GM12878 (cell line): Measurements from ENCODE around the gene RNF126. TPM values are rescaled to one million over a fixed set of nuclear protein-coding genes. Genes with fewer than 3 reads are reported as not detected.

Experiments
- ATAC-seq: fragments of 200-7000 bp; cut with Tn5 transposase; 3 replicates; pipeline ENCODE4 v1.9.1; 2020; ENCODE audit warnings: mild to moderate bottlenecking, moderate library complexity
- BruUV-seq: library from RNA; stranded (reverse); fragments of 400-500 nt; replicated peaks from 2 replicates; lab custom pipeline; 2021; lab: Mats Ljungman, UMichigan
- CTCF ChIA-PET: fragments of 300-600 bp; sonication (Branson Sonifier 250); formaldehyde crosslinking; extraction: SDS; loops from one replicate; lab custom pipeline; 2021; ENCODE audit warnings: inconsistent platforms; lab: Yijun Ruan, JAX
- POLR2A ChIA-PET: fragments of 350-600 bp; formaldehyde crosslinking; extraction: SDS; loops from one replicate; lab custom pipeline; 2021; ENCODE audit warnings: inconsistent platforms; lab: Charles Lee
- RAD21 ChIA-PET: fragments of 300-600 bp; sonication (Branson Sonifier 250); formaldehyde crosslinking; loops from one replicate; lab custom pipeline; 2023; ENCODE audit warnings: antibody characterized with exemption; ENCODE audit not compliant: unreplicated experiment; lab: Charles Lee
- SMC1A ChIA-PET: fragments of 300-600 bp; sonication (Branson Sonifier 250); formaldehyde crosslinking; loops from one replicate; lab custom pipeline; 2023; ENCODE audit not compliant: unreplicated experiment, uncharacterized antibody; lab: Charles Lee
- DNase-seq: peaks from one replicate; pipeline ENCODE4 v3.0.0-alpha.2; 2011; ENCODE audit warnings: low read depth, low spot score
- FAIRE-seq: peaks from 3 replicates; lab custom pipeline; 2011; peaks lifted over from hg19 to GRCh38; lab: Jason Lieb, UNC
- H2AFZ ChIP-seq: 2 replicates; pipeline ENCODE4 v1.6.0; 2011; ENCODE audit warnings: low read depth, low read length, control low read depth; ENCODE audit not compliant: control insufficient read depth
- H3K27ac ChIP-seq: 2 replicates; pipeline ENCODE4 v1.5.1; 2011; ENCODE audit warnings: control low read depth; ENCODE audit not compliant: control insufficient read depth, insufficient read depth
- H3K27me3 ChIP-seq, 2 experiments: replicated peaks in 1 of 2; 2 replicates each; pipeline versions ENCODE4 v1.6.0 to v1.6.1; 2011; ENCODE audit warnings: low read length in 1 of 2; ENCODE audit not compliant: control insufficient read depth in 2 of 2, insufficient read depth in 2 of 2
- H3K36me3 ChIP-seq, 2 experiments: 2 replicates each; pipeline ENCODE4 v1.5.1; 2011; ENCODE audit warnings: low read length in 1 of 2; ENCODE audit not compliant: control insufficient read depth in 2 of 2, insufficient read depth in 2 of 2
- H3K4me1 ChIP-seq: 2 replicates; pipeline ENCODE4 v1.6.1; 2011; ENCODE audit warnings: mild to moderate bottlenecking, low read length, moderate library complexity, mixed read lengths; ENCODE audit not compliant: control insufficient read depth, insufficient read depth
- H3K4me2 ChIP-seq: 2 replicates; pipeline ENCODE4 v1.6.0; 2011; ENCODE audit warnings: control low read depth; ENCODE audit not compliant: control insufficient read depth, insufficient read depth
- H3K4me3 ChIP-seq: fragments of 200-600 bp; sonication (generic); 2 replicates; pipeline ENCODE4 v1.5.1; 2016
- H3K79me2 ChIP-seq: 2 replicates; pipeline ENCODE4 v1.6.0; 2011; ENCODE audit warnings: low read length; ENCODE audit not compliant: control insufficient read depth, insufficient read depth
- H3K9ac ChIP-seq: 2 replicates; pipeline ENCODE4 v1.8.0; 2011; ENCODE audit warnings: low read length, control low read depth, mixed read lengths; ENCODE audit not compliant: control insufficient read depth, insufficient read depth
- H3K9me3 ChIP-seq: replicated peaks from 3 replicates; pipeline ENCODE4 v1.5.1; 2011; ENCODE audit warnings: mild to moderate bottlenecking, low read length; ENCODE audit not compliant: control insufficient read depth, insufficient read depth
- H4K20me1 ChIP-seq: 2 replicates; pipeline ENCODE4 v1.6.0; 2011; ENCODE audit not compliant: control insufficient read depth, insufficient read depth
- BMI1 ChIP-seq: fragments of 450-650 bp; IDR thresholded peaks from 2 replicates; pipeline ENCODE4 v1.6.1; 2016; ENCODE audit warnings: mild to moderate bottlenecking, moderate library complexity, borderline replicate concordance
- CBFB ChIP-seq: IDR thresholded peaks from 2 replicates; pipeline ENCODE4 v1.6.1; 2016; ENCODE audit warnings: antibody characterized with exemption, low read depth
- CHD2 ChIP-seq: IDR thresholded peaks from 2 replicates; pipeline ENCODE4 v1.6.1; 2011; ENCODE audit warnings: low read depth, low read length, improper control_type of control experiment, borderline replicate concordance
- EP300 ChIP-seq, 2 experiments: fragments of 150-350 bp in 1 of 2; IDR thresholded peaks; 2 replicates each; pipeline ENCODE4 v1.6.1; 2011 to 2012; ENCODE audit warnings: low read depth in 2 of 2, low read length in 2 of 2, borderline replicate concordance in 1 of 2, improper control_type of control experiment in 1 of 2, inconsistent platforms in 1 of 2; ENCODE audit not compliant: control insufficient read depth in 1 of 2
- HDGF ChIP-seq: fragments of 450-650 bp; IDR thresholded peaks from 2 replicates; pipeline ENCODE4 v1.6.1; 2016; ENCODE audit warnings: antibody characterized with exemption
- IKZF2 ChIP-seq, 2 experiments: fragments of 450-650 bp; IDR thresholded peaks; 2 replicates each; pipeline ENCODE4 v1.6.1; 2017; ENCODE audit warnings: mild to moderate bottlenecking in 2 of 2, moderate library complexity in 2 of 2
- JUND ChIP-seq: IDR thresholded peaks from 2 replicates; pipeline ENCODE4 v1.6.1; 2012; ENCODE audit warnings: low read depth, mild to moderate bottlenecking, low read length, improper control_type of control experiment, moderate library complexity
- LARP7 ChIP-seq: fragments of 450-650 bp; IDR thresholded peaks from 2 replicates; pipeline ENCODE4 v1.6.1; 2017; ENCODE audit warnings: mild to moderate bottlenecking
- NFIC ChIP-seq: IDR thresholded peaks from 2 replicates; pipeline ENCODE4 v1.6.1; 2012; ENCODE audit warnings: low read depth, mild to moderate bottlenecking, inconsistent platforms, low read length, moderate library complexity
- NRF1 ChIP-seq: conservative IDR thresholded peaks from 2 replicates; pipeline ENCODE4 v1.6.1; 2011; ENCODE audit warnings: mild to moderate bottlenecking, low read depth, low read length, improper control_type of control experiment
- POLR2AphosphoS2 ChIP-seq: IDR thresholded peaks from 2 replicates; pipeline ENCODE4 v1.6.1; 2011; ENCODE audit warnings: low read depth, mild to moderate bottlenecking, low read length, improper control_type of control experiment, moderate library complexity
- RCOR1 ChIP-seq: conservative IDR thresholded peaks from 2 replicates; pipeline ENCODE4 v1.6.1; 2012; ENCODE audit warnings: low read depth, low read length, improper control_type of control experiment
- SIX5 ChIP-seq: IDR thresholded peaks from 2 replicates; pipeline ENCODE4 v1.6.1; 2011; ENCODE audit warnings: mild to moderate bottlenecking, low read depth, low read length, moderate library complexity; ENCODE audit not compliant: severe bottlenecking
- STAT3 ChIP-seq: IDR thresholded peaks from 2 replicates; pipeline ENCODE4 v1.6.1; 2011; ENCODE audit warnings: low read depth, low read length, improper control_type of control experiment
- TAF1 ChIP-seq: IDR thresholded peaks from 2 replicates; pipeline ENCODE4 v1.6.1; 2011; ENCODE audit warnings: mild to moderate bottlenecking, low read depth, low read length, borderline replicate concordance
- ZBTB33 ChIP-seq: fragments of 450-650 bp; IDR thresholded peaks from 2 replicates; pipeline ENCODE4 v1.6.1; 2017; ENCODE audit warnings: mild to moderate bottlenecking
- WGBS: methylation state at CpG from one replicate; pipeline ENCODE4 v1.1.6; 2016; ENCODE audit warnings: low lambda C conversion rate; ENCODE audit not compliant: insufficient replicate concordance, insufficient coverage; ENCODE audit errors: missing lambda C conversion rate; 5-methylcytosine and 5-hydroxymethylcytosine counted together
- in situ Hi-C: fragments of 300-500 bp; cut with MboI; formaldehyde crosslinking; loops from 9 replicates; pipeline ENCODE4 v1.14.3; 2018; ENCODE audit warnings: mixed read lengths
- intact Hi-C: fragments of 100-400 bp; cut with micrococcal nuclease; formaldehyde crosslinking; loops from one replicate; pipeline ENCODE4 v1.14.2; 2022; ENCODE audit not compliant: unreplicated experiment
- polyA plus RNA-seq, 11 experiments: library from polyadenylated mRNA; depleted of rRNA in 4 of 11; unstranded in 6 of 11; stranded (reverse) in 5 of 11; fragments of >200 nt; fragmentation: Nextera tagmentation in 4 of 11; fragmentation: Illumina TruSeq in 1 of 11; extraction: Ambion mirVana in 4 of 11; extraction: Trizol in 1 of 11; gene quantifications; 1 replicate in 1 of 11; 2 replicates in 10 of 11; pipeline versions ENCODE4 v1.2.1 to v1.2.3, GENCODE V29; 2011 to 2016; ENCODE audit warnings: inconsistent platforms in 2 of 11, missing spikeins in 2 of 11, low read depth in 1 of 11
- total RNA-seq, 4 experiments: library from RNA; depleted of rRNA in 3 of 4; stranded (reverse); fragments of >200 nt in 3 of 4; fragmentation: Illumina TruSeq in 1 of 4; extraction: Trizol in 1 of 4; gene quantifications; 2 replicates each; pipeline versions ENCODE4 v1.2.1 to v1.2.3, GENCODE V29; 2013 to 2021

Gene RNF126
- total and polyA plus RNA-seq, 10 of the 15 experiments (the other 5 are each of a cell fraction or from before 2014, with no cell fraction given): 0.45 to 100 (median 50.6) TPM

GRCh38 chr19:650121-650520 is 12.9 kb downstream of the RNF126 start (continued):
- TF ChIP-seq ZBTB33: no peak
- no peak for TF ChIP-seq EP300 (IDR thresholded peaks at IDR 0.05; ENCODE audit: borderline replicate concordance in 1 of 2, control insufficient read depth in 1 of 2, low read depth in 2 of 2, low read length in 2 of 2)
- no peak for TF ChIP-seq CHD2
- no peak for TF ChIP-seq STAT3
- TF ChIP-seq JUND: no peak
- no peak for TF ChIP-seq POLR2AphosphoS2
- TF ChIP-seq SIX5: no peak

GRCh38 chr19:648904-649801 is 13.9 kb downstream of the RNF126 start:
- in situ Hi-C loops: no loop called here
- POLR2A ChIA-PET: no interaction called here
- H3K27ac ChIP-seq: no peak overlapping the region
- WGBS: 93% methylated on average over 53 of the region's 53 CpGs
- no peak for FAIRE-seq
- BruUV-seq: no TSS peak
- RAD21 ChIA-PET: no interaction called here
- ATAC-seq: no peak
- no peaks in the 10 kb centered on the region for H3K27me3 ChIP-seq
- no peaks in the 10 kb centered on the region for H3K4me1 ChIP-seq
- H3K4me3 ChIP-seq: no peak overlapping the region
- intact Hi-C loops: no loop called here
- SMC1A ChIA-PET: no interaction called here
- CTCF ChIA-PET: no interaction called here
- no peaks in the 10 kb centered on the region for H3K9me3 ChIP-seq
- DNase-seq: no peak
- H4K20me1 ChIP-seq: peaks cover 5% of the 10 kb centered on the region; the same call in 1 of the 2 replicates
- no peak overlapping the region for H3K9ac ChIP-seq
- H3K79me2 ChIP-seq: peaks cover 17% of the 10 kb centered on the region
- H2AFZ ChIP-seq: no peak overlapping the region
- TF ChIP-seq BMI1 (no peak), TAF1 (no peak), NRF1 (no peak), IKZF2 (IDR thresholded peaks at IDR 0.05) (no peak), CBFB (no peak), NFIC (no peak), STAT3 (no peak), HDGF (no peak), LARP7 (no peak), JUND (no peak), RCOR1 (no peak)
- H3K36me3 ChIP-seq: peaks cover 10 to 55% of the 10 kb centered on the region in 2 experiments
- no peak overlapping the region for H3K4me2 ChIP-seq
